Purkinje cell (primary cell): ENCODE results near the gene ZKSCAN3. TPM values are rescaled to one million over a fixed set of nuclear protein-coding genes. Genes with fewer than 3 reads are reported as not detected.

Source experiments
- polyA plus RNA-seq: library from polyadenylated mRNA; unstranded; fragments of >200 nt; fragmentation: Nextera tagmentation; gene quantifications from 2 replicates; pipeline ENCODE4 v1.2.1, GENCODE V29; 2014

Gene ZKSCAN3
- 2.8 TPM in 1 of 2 replicates, not detected in the other for polyA plus RNA-seq

GRCh38 chr6:28349892-28350737, at the start of gene ZKSCAN3:
ZKSCAN3 (plus strand) TSS chr6:28349947; CDS start chr6:28359587, 9,640 bp downstream.

DNA sequence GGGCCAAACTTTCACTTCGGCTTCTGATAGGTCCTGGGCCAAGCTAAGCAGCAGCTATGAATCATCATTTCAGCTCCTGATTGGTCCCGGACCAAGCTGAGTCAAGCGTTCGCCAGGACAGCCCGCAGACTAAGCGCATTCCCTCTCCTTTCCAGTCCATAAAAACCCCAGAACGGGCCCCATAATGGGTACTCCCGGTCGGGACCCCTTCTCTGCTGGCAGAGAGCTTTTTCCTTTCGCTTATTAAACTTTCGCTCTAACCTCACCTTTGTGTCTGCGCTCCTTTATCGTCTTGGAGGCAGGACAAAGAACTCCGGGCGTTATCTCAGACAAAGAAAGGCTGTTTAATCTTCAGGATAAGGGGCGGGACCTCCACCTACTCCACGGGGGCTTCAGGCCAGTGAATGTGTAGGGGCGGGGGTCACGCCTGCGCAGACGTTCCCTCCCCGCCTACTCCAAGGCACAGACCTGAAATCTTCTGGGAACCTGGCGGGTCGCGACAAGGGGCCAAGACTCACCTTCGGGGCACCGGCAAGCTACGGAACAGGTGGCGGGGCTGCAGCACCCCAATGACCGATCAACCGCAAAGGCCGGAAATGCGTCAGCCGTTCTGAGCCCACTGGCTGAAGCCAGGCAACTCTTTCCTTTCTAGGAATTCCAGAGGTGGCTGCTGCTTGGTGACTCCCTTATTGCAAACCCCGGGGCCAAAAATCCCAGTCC, 14.0 kb upstream of the ZKSCAN3 start, which contains the start of gene ZSCAN31:
ZSCAN31 (minus strand) TSS at position 585 of the 720 bp plus-strand sequence. CDS start 6,465 bp downstream, outside the sequence.

DNA sequence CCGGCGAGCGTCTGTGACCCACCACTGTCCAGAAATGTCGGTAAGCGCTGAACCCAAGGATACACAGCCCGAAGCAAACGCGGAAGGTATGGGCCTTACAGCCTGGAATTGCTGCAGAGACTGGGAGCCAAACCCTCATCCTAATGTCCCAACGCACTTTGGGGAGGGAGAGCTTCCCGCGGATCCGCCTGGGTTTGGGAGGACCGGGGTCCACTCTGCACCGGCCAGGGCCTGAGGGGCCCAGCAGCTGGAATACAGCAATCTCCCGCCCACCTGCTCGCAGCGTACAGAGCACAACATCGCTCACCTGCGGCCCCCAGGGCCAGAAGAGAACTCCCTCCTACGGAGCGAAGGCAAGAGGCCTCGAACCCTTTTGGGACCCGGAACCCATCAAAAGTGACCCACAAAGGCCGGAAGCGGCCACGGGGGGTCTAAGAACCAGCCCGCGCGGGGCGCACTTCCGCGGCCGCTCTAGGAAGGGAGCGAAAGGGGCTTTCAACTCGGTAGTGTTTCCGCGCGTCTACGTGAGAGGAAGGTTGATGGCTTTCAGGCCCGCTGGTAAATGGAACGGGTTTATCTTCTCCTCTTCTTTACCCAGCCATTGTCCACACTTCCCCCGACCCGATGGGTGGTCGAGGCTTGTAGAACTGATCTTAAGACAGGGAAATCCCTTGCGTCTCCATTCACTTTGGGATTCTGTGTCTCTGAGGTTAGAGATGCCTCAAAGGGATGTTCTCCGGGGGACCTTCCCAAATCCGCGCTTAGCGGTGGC, 49.8 kb downstream of the ZKSCAN3 start, which contains the start of gene ZSCAN12:
ZSCAN12 (minus strand) TSS at position 398 of the 772 bp plus-strand sequence. CDS start 1,342 bp downstream, outside the sequence.

Other genes starting within 250 kb of the ZKSCAN3 start
- 0.43 and 6.8 TPM in 2 replicates for gene ZSCAN16, start 225.3 kb upstream of the ZKSCAN3 start, polyA plus RNA-seq
- 4.5 and 4.8 TPM in 2 replicates for gene ZKSCAN8, start 208.1 kb upstream of the ZKSCAN3 start, polyA plus RNA-seq
- gene ZSCAN9, start 124.7 kb upstream of the ZKSCAN3 start, polyA plus RNA-seq = 3.0 and 9.8 TPM in 2 replicates
- 0.23 and 2.5 TPM in 2 replicates for gene ZKSCAN4, start 97.7 kb upstream of the ZKSCAN3 start, polyA plus RNA-seq
- gene NKAPL, start 90.7 kb upstream of the ZKSCAN3 start, polyA plus RNA-seq = 6.6 and 12.0 TPM in 2 replicates
- gene ZSCAN26, start 82.8 kb upstream of the ZKSCAN3 start, polyA plus RNA-seq = 18.7 and 19.7 TPM in 2 replicates
- gene PGBD1, start 68.4 kb upstream of the ZKSCAN3 start, polyA plus RNA-seq = 3.1 and 7.1 TPM in 2 replicates
- 2.4 and 5.7 TPM in 2 replicates for gene ZSCAN31, start 13.8 kb upstream of the ZKSCAN3 start, polyA plus RNA-seq
- gene ZSCAN12, start 49.8 kb downstream of the ZKSCAN3 start, polyA plus RNA-seq = 2.2 and 2.8 TPM in 2 replicates
- gene ZSCAN23, start 93.5 kb downstream of the ZKSCAN3 start, polyA plus RNA-seq = 1.2 TPM in 1 of 2 replicates, not detected in the other
- gene GPX6, start 165.8 kb downstream of the ZKSCAN3 start, polyA plus RNA-seq = not detected in 2 replicates
- not detected in 2 replicates for gene GPX5, start 175.9 kb downstream of the ZKSCAN3 start, polyA plus RNA-seq